Aortic smooth muscle cell (primary cell): ENCODE data around the gene FMN1. TPM values are rescaled to one million over a fixed set of nuclear protein-coding genes. Genes with fewer than 3 reads are reported as not detected.

Experiments
- total RNA-seq: library from RNA; depleted of rRNA; stranded (reverse); fragments of >200 nt; gene quantifications from 2 replicates; pipeline ENCODE4 v1.2.3, GENCODE V29; 2014

Gene FMN1, protein sequence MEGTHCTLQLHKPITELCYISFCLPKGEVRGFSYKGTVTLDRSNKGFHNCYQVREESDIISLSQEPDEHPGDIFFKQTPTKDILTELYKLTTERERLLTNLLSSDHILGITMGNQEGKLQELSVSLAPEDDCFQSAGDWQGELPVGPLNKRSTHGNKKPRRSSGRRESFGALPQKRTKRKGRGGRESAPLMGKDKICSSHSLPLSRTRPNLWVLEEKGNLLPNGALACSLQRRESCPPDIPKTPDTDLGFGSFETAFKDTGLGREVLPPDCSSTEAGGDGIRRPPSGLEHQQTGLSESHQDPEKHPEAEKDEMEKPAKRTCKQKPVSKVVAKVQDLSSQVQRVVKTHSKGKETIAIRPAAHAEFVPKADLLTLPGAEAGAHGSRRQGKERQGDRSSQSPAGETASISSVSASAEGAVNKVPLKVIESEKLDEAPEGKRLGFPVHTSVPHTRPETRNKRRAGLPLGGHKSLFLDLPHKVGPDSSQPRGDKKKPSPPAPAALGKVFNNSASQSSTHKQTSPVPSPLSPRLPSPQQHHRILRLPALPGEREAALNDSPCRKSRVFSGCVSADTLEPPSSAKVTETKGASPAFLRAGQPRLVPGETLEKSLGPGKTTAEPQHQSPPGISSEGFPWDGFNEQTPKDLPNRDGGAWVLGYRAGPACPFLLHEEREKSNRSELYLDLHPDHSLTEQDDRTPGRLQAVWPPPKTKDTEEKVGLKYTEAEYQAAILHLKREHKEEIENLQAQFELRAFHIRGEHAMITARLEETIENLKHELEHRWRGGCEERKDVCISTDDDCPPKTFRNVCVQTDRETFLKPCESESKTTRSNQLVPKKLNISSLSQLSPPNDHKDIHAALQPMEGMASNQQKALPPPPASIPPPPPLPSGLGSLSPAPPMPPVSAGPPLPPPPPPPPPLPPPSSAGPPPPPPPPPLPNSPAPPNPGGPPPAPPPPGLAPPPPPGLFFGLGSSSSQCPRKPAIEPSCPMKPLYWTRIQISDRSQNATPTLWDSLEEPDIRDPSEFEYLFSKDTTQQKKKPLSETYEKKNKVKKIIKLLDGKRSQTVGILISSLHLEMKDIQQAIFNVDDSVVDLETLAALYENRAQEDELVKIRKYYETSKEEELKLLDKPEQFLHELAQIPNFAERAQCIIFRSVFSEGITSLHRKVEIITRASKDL (N-terminal part only)
- total RNA-seq = 0.12 and 0.13 TPM in 2 replicates

GRCh38 chr15:33194704-33195670 is at the start of gene FMN1:
TSS of gene FMN1 (minus strand) at chr15:33194714. CDS start at chr15:33154914, 39,800 bp downstream.

GRCh38 chr15:32717426-32718226 is 476.9 kb downstream of the FMN1 start, which contains the start of gene GREM1:
TSS of gene GREM1 (plus strand) at chr15:32718004. CDS start at chr15:32730691, 12,687 bp downstream.

Other genes with a start within 250 kb of the FMN1 start
- gene RYR3, start 116.3 kb upstream of the FMN1 start, total RNA-seq = 0.13 TPM in 1 of 2 replicates, not detected in the other